ENCODE data around the gene ZNF354C.
"Not testable (repeated sequence)": the region's sequence is repeated elsewhere in the genome, so short reads cannot be mapped to it uniquely, and the experiment has no call there.

ZNF354C gene

DNA sequence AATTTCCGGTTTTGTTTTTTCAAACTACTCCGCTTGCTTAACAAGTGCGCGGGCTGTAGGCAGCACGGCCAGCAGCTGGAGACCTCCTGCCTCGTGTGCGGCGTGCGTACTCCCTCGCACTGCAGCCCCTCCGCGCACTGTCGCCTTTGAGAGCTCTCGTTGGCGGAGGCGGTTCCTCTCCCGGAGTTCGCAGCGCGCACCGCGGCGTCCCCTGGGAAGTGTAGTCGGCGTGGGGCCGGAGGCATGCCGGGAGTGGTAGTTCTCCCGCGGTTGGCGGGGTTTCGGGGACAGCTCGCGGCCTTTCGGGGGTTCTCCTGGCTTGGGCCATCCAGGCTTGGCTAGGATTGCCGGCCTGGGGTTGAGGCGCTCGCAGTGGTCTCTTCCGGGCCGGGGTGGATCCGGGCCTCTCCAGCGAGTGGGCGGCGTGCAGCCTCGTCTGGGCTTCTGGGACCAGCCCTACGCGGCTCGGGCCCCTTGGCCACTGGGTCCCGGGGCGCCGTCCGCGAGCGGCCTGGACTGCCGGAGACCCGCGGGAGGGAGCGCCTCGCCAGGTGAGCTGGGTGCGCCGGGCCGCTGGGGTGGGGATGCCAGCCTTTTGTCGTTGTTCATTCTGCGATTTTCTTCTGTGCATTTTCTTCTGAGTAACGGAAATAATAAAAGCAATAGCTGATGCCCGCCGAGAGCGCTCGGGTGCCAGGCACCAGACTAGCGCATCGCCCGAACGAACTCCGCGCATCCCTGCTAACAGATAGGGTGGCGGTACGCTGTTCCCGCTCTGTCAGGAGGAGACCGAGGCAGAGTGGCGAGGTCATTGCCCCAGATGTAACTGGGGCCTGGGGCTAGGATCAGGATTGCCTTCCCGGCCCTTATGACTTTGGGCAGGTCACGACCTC, at the start of gene ZNF354C:
ZNF354C (plus strand) TSS at position 258 of the 893 bp plus-strand sequence. CDS start 1,696 bp downstream, outside the sequence.
- DNase-seq, result peak; percentile 91

DNA sequence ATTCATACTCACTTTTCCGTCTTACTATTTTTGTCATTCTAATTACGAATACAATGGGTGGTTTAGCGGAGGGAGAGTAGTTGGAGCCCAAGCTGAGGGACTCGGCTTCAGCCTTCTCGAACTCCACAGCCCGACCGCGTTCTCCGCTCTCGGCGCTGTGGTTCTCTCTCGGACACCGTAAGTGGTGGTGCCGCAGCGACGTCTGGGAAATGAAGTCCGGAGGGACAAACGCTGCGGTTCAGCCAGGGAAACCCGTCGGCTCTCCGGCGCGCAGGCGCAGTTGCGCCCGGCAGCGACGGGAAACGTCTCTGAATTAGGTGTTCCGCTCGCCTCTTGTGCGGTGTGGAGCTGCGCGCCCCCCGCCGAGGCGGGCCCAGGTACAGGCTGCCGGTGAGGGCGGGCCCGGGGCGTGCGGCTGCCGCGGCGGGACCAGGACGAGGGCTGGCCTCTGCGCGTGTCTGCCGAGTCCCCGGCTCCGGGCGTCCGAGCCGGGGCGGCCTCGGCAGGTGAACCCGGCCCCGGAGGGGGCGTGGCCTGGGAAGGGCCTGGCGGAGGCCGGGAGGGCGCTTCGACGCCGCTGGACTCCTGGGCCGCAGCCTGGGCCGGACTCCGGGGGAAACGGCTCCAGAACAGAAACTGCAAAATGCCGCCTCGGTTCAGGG, 36.5 kb upstream of the ZNF354C start, which contains the start of gene ZNF879:
ZNF879 (plus strand) TSS at position 277 of the 662 bp plus-strand sequence. CDS start 1,201 bp downstream, outside the sequence.
- peak; percentile 95 for DNase-seq

DNA sequence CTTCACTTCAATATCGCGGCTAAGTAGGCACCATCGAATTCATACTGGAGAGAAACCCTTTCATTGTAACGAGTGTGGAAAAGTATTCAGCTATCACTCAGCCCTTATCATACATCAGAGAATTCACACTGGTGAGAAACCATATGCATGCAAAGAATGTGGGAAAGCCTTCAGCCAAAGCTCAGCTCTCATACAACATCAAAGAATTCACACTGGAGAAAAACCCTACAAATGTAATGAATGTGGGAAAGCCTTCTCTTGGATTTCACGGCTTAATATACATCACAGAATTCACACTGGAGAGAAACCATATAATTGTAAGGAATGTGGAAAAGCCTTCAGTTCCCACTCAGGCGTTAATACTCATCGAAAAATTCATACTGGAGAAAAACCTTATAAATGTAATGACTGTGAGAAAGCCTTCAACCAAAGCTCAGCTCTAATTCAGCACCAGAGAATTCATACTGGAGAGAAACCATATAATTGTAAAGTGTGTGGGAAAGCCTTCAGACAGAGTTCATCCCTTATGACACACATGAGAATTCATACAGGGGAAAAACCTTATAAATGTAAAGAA, 27.1 kb upstream of the ZNF354C start:
- DNase-seq, result no peak

DNA sequence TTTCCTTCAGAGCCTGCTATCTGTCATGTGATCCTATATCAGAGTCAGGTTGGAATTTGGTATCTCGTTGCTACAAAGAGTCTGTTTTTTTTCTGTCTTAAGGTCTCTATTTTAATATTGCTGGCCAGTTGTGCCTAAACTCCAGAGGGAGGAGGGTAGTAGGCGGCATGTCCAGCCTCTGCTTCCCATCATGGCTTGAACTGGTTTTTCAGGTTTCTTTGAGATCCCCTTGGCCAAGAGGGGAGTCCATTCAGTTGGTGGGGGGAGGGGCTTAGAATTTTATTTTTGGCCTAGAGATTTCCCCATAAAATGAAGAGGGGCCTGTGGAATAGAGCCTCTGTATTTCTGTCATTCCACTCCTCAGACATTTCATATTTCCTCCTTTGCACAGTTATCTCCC, 15.4 kb upstream of the ZNF354C start:
- DNase-seq, result no peak

DNA sequence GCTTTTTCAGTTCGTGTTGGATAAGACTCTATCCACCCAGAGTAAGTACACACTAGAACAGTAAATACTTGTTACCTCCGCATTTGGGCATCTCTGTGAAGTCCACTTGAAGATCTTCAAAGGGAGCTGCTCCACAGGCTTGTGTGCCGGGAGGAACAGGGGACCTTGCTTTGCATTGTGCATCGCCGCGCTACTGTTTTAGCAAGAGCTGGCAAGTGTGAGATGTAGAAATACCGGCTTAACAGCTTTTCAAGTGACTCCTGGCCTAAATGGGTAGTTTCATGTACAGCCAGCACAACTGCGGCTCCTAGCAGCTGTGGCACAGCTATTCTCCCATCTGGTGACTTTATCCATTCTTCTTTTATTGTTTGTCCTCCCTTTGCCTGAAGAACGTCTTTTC, 8.4 kb upstream of the ZNF354C start:
- DNase-seq, result no peak

DNA sequence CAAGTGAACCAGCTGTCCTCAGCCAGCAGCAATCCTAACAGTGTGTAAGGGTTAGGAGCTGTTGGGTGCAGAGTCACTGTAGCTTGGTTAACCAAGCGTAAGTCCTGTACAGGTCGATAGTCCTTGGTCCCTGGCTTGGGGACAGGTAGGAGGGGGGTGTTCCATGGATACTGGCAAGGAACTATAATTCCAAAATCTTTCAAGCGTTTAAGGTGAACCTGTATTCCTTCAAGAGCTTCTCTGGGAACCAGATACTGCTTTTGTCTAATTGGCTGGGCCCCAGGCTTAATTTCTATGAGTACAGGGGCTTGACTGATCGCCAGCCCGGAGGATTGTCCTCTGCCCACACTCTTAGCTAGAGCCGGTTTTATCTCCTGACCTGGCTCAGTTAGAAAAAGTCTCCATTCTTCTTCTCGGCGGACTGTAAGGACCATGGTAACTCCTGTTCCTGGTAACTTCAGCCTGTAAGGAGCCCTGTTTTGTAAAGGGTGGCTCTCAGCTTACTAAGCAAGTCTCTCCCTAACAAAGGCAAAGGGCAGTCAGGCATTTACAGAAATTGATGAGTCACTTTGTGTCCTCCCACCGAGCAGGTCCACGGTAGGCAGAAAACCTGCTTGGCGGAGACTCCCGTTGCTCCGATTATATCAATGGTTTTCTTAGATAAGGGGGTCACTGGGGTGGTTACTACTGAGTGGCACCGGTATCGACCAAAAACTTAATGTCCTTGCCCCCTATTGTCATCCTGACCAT, 6.0 kb upstream of the ZNF354C start:
- no peak for DNase-seq

DNA sequence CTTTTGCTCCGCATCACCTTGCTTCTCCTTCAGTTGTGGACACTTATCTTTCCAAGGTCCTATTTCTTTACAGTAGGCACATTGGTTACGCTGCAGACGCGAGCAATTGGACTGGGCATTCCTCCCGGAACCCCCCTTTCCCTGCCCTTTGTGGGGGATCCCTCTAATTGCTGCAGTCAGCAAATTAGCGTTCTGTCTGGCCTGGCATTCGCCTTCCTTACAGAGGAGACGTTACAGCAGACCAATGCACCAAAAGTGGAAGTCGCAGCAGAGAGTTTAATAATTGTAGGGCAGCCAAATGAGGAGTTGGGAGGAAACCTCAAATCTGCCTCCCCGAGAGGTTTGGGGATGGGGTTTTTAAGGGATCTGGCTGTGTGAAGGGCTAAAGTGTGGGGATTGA, 5.3 kb upstream of the ZNF354C start:
- DNase-seq, result no peak

DNA sequence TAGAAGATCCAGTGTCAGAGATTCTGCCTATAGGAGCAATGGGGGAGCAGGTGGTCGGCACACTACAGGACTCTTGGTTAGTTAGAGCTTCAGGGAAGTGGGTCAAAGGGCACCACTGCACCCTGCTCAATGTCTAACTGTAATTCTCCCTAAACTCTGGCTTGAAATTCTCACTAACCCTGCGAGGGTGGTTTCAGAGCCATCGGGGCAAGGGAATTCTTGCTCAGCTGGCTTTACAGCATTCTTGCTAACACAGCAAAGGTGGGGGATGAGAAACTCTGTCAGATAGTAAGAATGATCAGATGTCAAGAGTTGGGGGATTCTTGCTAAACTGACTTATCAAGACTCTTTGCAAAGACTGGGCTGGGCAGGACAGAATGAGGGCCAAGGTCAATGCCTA, 4.7 kb upstream of the ZNF354C start:
- DNase-seq, result no peak

DNA sequence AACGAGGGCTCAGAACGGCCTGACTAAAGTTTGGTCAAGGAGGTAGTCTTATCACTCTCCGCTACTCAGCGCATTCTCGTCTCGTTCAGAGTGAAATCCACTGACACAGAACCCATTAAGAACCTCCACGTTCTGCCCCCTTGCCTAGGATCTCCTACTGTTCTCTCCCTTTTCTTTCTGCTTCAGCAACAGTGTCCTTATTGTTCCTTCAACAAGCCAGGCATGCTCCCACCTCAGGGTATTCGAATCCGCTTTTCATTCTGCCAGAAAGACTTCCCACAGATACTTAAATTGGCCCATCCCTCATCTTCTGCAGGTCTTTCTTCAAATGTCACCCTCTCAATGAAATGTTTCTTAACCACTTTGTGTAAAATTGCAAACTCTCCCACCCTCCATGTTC, 4.3 kb upstream of the ZNF354C start:
- no peak for DNase-seq

DNA sequence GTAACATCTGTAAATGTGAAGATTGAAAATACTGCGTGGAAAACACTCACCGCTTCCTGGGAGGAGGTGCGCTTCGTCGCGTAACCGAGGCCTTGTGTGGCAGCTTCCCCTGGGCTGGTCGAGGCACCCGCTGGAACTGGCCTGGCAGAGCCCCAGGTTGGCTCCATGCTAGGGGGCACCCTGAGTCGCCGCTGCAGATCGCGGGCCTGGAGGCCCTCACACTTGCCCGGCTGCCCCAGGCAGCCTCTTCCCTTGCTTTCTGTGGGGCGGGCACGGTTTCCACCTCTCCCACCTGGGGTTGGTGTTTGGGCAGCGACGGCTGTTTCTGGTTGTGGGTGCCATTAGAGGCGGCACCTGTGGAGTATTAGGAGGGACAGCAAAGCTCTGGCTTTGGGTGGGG, 852 bp downstream of the ZNF354C start:
- DNase-seq, result no peak

DNA sequence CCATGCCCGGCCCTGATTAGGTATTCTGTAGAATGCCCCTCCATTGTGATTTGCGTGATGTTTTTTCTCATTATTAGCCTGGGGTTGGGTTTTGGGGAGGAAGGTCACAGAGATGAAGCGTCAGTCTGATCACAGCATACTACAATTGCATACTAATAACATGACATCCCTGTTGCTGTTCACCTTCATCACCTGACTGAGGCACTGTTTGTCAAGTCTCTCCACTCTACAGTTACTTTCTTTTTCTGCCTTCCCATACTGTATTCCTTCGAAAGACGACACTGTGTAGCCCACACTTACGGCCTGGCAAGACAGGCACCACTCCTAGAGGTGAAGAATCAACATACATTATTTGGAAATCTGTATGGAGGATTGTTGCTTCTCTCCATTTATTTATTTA, 5.5 kb downstream of the ZNF354C start:
- no peak for DNase-seq

DNA sequence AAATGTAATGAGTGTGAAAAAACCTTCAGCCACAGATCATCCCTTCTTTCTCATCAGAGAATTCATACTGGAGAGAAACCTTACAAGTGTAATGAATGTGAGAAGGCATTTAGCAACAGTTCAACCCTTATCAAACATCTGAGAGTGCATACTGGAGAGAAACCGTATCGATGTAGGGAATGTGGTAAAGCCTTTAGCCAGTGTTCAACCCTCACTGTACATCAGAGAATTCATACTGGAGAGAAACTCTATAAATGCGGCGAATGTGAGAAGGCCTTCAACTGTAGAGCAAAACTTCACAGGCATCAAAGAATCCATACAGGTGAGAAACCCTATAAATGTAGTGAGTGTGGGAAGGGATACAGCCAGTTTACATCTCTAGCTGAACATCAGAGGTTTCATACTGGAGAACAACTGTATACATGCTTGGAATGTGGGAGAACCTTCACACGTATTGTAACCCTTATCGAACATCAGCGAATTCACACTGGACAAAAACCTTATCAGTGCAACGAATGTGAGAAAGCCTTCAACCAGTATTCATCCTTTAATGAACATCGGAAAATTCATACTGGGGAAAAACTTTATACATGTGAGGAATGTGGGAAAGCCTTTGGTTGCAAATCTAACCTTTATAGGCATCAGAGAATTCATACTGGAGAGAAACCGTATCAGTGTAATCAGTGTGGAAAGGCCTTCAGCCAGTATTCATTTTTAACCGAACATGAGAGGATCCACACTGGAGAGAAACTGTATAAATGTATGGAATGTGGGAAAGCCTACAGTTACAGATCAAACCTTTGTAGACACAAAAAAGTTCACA, 19.2 kb downstream of the ZNF354C start:
- no peak for DNase-seq

DNA sequence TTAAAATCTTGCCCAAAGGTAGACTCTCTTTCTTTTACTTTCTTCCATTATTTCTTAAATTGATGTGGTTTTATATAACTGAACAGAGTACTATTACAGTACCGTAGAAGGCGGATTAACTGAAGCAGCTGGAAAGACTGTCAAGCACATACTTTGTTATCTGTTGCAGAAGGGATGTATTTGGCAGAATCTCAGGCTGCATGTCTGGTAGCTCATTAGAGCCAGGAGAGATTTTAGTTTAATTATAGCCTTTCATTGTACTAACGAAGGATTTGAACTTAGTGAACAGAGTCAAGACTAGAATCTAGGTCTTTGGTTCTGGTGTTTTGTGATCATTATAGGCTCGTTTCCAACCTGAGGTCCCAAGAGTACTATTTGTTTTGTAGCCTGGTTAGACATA, 20.6 kb downstream of the ZNF354C start:
- no peak for DNase-seq

DNA sequence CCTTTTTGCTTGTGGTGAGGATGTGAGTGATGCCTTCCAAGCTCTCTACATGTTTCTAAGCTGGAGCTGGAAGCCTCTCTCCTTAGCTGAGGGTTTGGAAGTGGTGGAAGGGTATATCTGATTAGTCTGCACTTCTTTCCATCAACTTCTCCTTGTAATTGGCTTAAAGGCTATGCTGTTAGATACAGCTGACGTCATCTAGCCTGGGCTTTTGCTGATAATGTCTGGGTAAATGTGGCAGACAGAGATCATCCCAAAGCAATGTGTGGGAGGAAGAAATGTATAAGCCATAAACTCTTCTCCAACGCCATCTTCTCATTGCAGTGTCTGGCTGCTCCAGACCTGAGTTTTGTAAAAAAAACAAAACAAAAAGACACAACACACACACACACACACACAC, 29.3 kb downstream of the ZNF354C start:
- DNase-seq, result no peak

DNA sequence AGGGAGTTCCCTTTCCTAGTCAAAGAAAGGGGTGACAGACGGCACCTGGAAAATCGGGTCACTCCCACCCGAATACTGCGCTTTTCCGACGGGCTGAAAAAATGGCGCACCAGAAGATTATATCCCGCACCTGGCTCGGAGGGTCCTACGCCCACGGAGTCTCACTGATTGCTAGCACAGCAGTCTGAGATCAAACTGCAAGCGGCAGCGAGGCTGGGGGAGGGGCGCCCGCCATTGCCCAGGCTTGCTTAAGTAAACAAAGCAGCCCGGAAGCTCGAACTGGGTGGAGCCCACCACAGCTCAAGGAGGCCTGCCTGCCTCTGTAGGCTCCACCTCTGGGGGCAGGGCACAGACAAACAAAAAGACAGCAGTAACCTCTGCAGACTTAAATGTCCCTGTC, 41.1 kb downstream of the ZNF354C start:
- DNase-seq, result not testable (repeated sequence)

DNA sequence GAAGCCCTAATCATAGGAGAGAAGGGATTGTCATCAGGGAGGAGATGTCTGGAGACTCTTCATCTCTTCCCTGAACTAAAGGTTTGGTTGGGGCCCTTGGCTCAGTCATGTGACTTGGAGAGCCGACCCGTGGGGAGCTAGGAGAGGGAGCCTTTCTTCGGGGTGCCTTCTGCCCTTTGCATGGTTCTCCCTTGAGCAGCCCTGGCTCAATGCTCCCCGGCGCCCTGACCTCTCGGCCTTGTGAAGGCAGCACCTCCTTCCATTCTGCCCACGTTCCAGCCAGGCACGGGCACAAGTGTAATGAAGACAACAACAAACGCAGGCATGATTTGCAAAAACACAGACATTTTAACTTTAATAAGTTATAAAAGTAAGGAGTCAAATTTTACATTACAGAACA, 50.4 kb downstream of the ZNF354C start:
- no peak for DNase-seq

DNA sequence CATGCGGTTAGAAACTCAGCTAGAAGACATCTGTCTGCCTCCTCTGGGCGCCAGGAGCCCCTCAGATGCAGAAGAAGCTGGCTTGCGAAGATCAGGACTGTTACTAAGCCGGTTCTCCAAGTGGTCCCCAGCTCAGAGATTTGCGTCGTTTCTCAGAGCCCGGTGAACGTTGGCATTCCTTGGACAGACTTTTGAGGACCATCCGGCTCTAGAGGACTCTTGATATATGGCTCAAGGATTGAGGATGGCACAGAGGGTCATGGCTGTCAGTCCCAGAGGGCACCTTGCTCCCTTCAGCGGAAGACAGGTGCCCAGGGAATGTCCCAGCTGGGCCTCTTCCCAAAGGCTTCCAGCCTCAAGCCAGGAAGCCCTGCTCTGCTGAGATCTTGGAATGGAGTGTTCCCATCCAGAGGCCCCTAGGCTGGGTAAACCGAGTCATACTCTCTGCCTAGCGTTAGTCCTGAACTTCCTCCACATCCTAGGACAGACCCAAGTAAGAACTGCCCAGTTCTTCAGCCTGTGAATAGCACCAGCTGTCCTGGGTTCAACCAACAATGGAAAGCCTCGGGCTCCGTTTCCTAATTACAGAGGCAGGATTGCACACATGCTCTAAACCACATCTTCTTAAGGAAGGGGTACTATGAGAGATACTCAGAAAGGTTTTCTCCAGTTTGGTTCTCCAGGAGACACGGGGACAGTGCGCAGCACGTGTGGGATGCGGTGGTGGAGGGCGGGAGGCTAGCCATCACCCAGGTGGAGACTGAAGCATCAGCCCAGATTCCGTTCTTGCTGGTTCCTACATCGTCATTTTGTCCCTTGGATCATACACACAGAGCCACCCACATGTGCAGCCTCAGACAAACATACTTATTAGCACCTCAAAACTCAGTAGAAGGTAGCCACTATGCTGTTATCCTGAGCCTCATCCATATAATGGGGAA, 51.4 kb downstream of the ZNF354C start:
- no peak for DNase-seq

DNA sequence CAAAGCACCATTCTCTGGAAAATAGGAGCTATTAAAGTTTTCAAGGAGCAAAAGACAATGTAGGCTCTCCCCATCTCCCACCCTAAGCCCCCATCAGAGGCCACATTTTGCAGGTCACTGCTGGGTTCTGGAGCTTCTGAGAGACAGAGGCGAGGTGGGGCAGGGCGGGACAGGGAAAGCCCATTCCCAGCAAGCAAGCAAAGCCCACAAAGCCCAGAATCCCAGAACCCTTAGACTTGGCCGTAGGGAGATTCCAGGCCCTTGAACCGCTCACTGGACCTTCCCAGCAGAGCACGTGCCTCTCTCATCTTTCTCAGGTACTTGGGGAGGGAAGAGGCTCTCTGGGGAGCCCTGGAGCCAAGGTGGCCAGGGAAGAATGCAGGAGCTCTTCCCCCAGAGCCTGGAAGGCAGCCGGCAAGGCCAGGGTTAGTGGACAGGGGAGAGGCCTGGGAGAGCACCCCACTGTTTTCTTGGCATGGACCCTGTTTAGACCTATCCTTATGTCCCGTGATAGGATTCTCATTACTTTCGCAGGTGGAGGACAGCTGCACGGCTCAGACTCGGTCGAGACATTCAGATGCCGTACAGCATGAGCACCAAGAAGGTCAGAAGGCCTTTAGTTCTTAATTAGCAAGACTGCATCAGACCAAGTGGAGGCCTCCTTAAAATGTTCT, 52.4 kb downstream of the ZNF354C start:
- no peak for DNase-seq

DNA sequence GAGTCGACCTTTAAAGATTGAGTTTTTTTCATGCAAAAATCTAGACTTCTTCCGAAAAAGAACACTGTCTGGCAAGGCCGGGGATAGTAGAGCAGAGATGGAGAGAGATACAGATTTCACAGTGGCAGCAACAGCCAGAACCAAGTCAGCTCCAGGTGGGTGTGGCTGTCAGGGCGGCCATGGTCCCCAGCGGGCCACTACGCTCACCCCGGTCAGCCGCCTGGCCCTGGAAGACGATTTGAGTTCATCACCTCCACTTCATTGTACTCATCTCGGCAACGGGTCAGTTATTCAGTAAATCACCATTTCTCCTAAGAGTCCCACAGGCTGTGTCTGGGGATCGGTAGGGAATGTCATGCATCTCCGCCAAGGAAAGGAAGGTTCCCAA, 53.0 kb downstream of the ZNF354C start:
- no peak for DNase-seq

DNA sequence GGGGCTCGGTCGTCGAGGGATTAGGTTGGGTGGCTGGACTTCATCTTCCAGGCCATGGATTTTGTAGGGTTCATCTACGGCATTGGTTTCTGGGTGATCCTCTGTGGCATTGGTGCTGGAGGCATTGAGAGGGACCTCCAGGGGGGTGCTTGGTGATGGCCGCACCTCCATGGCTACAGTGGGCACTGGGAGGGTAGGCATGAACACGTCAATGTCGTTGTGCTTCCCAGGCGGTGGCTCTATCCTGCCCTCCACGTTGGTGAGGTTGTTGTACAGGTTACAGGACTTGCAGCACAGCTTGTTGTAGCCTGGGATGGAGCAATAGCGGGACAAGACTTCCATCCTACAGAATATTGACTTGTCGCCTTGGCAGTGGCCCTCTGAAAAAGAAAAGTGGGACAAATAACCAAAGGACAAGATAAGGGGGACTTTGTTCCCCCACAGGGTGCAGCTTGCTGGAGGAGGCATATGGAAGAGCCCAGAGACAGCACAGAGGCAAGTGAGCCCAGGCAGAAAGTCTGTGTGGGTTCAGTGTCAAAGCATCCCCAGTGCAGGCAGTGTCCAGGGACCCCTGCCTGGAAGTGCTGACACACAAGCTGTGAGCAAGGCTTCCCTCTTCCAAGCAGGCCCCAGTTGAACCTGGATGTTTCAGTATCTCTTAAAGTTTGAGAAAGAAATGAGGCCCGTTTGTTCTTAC, 53.9 kb downstream of the ZNF354C start:
- no peak for DNase-seq
